RWPE1 (cell line): Measurements from ENCODE around the gene CNIH2.
A peak's percentile ranks its signal among the peaks of the same experiment; 100 is the strongest.

Experiments
- CTCF ChIA-PET: fragments of 350-600 bp; sonication (Branson Sonifier 250); formaldehyde crosslinking; extraction: SDS; loops from one replicate; lab custom pipeline; 2021; lab: Yijun Ruan, JAX
- POLR2A ChIA-PET: fragments of 400-600 bp; formaldehyde crosslinking; extraction: SDS; loops from one replicate; lab custom pipeline; 2020; ENCODE audit warnings: antibody characterized with exemption; ENCODE audit not compliant: low non-redundant PET; lab: Yijun Ruan, JAX
- DNase-seq: peaks from one replicate; pipeline ENCODE4 v3.0.0; 2012; ENCODE audit warnings: low spot score
- H3K27ac ChIP-seq: fragments of 450-650 bp; 2 replicates; pipeline ENCODE4 v1.5.1; 2017
- TF ChIP-seq, protein P1 (sequence below): fragments of 450-650 bp; conservative IDR thresholded peaks from 2 replicates; pipeline ENCODE4 v1.5.1; 2017; ENCODE audit warnings: low read depth, mild to moderate bottlenecking

The CNIH2 gene

DNA sequence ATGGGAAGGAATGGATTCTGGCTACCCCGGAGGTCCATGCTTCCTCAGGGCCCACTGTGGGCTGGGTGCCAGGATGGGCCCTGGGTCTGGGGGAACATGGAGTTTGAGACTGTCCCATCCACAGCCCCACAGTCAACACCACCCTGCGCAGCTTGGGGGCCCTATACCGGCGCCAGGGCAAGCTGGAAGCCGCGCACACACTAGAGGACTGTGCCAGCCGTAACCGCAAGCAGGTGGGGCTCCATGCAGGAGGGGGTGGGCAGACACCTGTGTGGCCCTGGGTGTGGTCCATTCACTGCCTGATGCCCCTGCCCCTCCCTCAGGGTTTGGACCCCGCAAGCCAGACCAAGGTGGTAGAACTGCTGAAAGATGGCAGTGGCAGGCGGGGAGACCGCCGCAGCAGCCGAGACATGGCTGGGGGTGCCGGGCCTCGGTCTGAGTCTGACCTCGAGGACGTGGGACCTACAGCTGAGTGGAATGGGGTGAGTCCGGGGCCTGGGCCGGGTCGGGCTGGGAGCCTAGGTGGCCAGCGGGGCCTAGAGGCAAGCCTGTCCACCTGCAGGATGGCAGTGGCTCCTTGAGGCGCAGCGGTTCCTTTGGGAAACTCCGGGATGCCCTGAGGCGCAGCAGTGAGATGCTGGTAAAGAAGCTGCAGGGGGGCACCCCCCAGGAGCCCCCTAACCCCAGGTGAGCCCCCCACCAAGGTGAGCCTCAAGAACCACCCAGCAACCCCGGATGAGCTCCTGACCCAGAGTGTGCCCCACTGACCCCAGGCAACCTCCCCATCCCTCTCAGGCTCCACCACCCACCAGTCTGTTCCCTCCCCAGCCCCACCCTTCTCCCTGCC lies 12.2 kb upstream of the CNIH2 start:
- DNase-seq: no peak
- TF ChIP-seq, protein P1, sequence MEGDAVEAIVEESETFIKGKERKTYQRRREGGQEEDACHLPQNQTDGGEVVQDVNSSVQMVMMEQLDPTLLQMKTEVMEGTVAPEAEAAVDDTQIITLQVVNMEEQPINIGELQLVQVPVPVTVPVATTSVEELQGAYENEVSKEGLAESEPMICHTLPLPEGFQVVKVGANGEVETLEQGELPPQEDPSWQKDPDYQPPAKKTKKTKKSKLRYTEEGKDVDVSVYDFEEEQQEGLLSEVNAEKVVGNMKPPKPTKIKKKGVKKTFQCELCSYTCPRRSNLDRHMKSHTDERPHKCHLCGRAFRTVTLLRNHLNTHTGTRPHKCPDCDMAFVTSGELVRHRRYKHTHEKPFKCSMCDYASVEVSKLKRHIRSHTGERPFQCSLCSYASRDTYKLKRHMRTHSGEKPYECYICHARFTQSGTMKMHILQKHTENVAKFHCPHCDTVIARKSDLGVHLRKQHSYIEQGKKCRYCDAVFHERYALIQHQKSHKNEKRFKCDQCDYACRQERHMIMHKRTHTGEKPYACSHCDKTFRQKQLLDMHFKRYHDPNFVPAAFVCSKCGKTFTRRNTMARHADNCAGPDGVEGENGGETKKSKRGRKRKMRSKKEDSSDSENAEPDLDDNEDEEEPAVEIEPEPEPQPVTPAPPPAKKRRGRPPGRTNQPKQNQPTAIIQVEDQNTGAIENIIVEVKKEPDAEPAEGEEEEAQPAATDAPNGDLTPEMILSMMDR: no peak
- ChIA-PET CTCF (interaction anchor here (0.8 kb wide), 1 partner anchor 47 kb away, joined by 3 read pairs; no protein-coding TSS in a partner anchor), POLR2A (no interaction called here)
- peak overlapping the region; percentile 95 for H3K27ac ChIP-seq

DNA sequence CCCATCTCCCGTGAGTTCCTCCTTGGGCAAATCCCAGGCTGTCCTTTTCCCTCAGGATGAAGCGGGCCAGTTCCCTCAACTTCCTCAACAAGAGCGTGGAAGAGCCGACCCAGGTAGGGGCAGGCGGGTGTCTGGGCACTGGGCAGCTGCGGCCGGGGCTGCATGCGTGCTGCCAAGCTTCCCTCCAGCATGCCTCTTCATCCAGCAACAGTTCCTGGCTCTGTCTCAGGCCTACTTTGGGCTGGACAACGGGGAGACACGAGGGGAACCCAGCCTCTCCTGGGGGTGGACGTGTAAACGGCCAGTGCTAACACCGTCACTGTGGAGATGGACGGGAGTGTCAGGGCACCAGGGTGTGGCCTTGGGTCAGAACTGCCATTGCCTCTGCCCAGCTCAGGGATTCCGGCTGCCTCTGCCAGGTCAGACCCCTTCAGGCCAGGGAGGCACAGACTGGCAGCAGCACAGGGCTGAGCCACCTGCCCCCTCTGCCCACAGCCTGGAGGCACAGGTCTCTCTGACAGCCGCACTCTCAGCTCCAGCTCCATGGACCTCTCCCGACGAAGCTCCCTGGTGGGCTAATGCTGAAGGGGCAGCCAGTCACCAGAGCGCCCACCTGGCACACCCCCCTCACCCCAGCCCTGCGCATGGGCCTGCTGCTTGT lies 11.5 kb upstream of the CNIH2 start:
- ChIA-PET POLR2A (no interaction called here), CTCF (interaction anchor here (0.8 kb wide), 1 partner anchor 46 kb away, joined by 3 read pairs; no protein-coding TSS in a partner anchor)
- H3K27ac ChIP-seq: peak overlapping the region; percentile 95
- no peak for DNase-seq
- TF ChIP-seq, protein P1: no peak

DNA sequence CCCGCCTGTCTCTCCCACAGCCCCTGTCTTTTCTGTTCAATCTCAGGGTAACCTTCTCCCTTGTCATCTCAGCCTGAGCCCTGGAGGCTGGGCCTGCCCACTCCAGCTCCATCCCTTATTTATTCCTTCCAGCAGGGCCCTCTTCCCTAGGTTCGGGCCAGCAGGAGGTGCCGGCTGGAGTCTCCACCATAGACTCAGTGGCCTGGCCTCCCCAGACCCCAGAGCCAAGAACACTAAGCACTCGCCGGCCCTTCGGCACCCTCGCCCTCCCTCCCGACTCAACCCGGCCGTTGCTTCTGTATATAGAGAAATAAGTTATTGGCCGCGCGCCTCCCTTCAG lies 11.0 kb upstream of the CNIH2 start:
- peak overlapping the region; percentile 95 for H3K27ac ChIP-seq
- ChIA-PET POLR2A (interaction anchor here (0.7 kb wide), 1 partner anchor 1753 kb away, joined by 3 read pairs; no protein-coding TSS in a partner anchor), CTCF (no interaction called here)
- DNase-seq: no peak
- TF ChIP-seq, protein P1: no peak

DNA sequence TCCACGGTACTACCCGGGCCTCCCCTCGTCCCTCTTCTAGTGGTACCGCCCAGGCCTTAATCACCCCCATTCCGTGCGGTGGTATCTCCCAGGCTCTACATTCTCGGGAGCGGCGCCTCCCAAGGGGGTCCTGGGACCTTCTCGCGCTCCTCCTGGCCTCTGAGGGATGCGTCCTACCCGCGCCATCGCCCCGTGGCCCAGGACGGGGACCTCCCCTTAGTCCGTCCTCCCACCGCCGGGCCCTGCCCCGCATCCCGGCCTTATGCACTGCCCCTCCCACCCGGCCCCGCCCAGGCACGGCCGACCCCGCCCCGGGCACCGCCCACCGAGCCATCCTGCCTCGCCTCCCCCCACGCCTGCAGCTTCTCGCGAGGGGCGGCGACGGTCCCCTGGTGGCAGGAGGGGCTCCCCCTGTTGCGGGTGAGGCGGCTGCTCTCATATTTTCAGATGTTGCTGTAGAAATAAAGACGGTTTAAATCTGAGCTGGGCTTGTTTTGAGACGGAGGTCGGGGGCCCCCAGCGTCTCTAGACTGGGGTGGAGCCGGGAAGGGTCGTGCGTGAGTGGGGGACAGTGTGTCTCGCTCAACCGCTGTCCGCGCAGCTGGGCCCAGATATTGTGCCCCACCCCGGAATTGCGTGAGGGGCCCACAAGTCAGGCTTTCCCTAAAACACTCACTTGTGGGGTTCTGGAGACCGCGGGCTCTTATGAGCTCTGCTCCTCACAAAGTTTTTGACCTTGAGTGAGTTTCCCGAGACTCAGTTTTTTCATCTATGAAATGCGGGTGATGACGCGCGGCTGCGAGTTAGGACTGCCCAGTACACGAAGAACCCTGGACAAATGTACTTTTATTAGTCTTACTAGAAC lies 10.4 kb upstream of the CNIH2 start:
- DNase-seq: peak; percentile 88
- ChIA-PET POLR2A (interaction anchor here (0.7 kb wide), 1 partner anchor 1752 kb away, joined by 3 read pairs; no protein-coding TSS in a partner anchor), CTCF (no interaction called here)
- TF ChIP-seq, protein P1: no peak
- H3K27ac ChIP-seq: peak overlapping the region; percentile 95

DNA sequence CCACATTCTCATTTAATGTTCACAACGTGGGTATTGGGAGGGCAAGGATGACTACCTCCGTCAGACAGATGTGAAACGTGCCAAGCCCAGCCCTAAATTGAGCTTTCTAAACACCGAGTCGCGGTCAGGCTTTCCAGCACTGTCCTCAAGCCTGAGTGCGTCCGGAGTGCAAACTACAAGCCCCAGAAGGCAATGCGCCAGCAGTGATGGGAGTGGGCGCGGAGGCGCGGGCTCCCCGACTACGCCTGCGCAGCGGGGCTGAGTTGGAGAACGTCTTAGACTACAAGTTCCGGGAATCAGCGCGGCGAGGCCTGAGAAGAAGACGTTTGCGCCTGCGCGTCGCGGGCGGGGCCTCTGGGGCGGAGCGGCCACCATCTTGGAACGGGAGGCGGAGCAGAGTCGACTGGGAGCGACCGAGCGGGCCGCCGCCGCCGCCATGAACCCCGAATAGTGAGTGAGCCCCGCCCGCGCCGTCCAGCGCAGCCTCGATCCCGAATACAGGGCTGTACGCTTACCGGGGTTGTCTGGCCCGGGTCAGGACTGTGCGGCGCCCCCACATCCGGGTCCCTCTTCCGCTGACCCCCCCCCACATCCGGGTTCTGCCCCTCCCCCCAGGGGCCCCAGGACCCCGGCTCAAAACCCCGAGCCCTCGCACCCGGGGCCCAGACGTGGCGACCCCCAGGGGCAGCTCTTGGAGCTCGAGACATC lies 9.6 kb upstream of the CNIH2 start, which contains the start of gene RAB1B:
RAB1B (plus strand) TSS at position 396 of the 708 bp plus-strand sequence; CDS start at position 437, 41 bp downstream.
- TF ChIP-seq, protein P1: no peak
- peak within 1 kb of the TSS; percentile 95 for H3K27ac ChIP-seq
- peak; percentile 98 for DNase-seq
- ChIA-PET POLR2A (no interaction called here), CTCF (no interaction called here)
